ENCODE data around the gene RIMBP2.

GRCh38 chr12:130573766-130574165 lies 142.3 kb downstream of the RIMBP2 start:
- TF ChIP-seq, protein P1, sequence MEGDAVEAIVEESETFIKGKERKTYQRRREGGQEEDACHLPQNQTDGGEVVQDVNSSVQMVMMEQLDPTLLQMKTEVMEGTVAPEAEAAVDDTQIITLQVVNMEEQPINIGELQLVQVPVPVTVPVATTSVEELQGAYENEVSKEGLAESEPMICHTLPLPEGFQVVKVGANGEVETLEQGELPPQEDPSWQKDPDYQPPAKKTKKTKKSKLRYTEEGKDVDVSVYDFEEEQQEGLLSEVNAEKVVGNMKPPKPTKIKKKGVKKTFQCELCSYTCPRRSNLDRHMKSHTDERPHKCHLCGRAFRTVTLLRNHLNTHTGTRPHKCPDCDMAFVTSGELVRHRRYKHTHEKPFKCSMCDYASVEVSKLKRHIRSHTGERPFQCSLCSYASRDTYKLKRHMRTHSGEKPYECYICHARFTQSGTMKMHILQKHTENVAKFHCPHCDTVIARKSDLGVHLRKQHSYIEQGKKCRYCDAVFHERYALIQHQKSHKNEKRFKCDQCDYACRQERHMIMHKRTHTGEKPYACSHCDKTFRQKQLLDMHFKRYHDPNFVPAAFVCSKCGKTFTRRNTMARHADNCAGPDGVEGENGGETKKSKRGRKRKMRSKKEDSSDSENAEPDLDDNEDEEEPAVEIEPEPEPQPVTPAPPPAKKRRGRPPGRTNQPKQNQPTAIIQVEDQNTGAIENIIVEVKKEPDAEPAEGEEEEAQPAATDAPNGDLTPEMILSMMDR (IDR thresholded peaks at IDR 0.05): no peak
- TF ChIP-seq POLR2A (IDR thresholded peaks at IDR 0.05): no peak

Measured in lower leg skin (tissue), 3 donors.